Mammary epithelial cell (primary cell): Measurements from ENCODE around the gene ZAR1L.

Experiments used
- CTCF ChIP-seq, 2 donors: IDR thresholded peaks in 1 of 2; conservative IDR thresholded peaks in 1 of 2; 2 replicates each; pipeline ENCODE4 v1.5.1; 2011 to 2012; ENCODE audit warnings: inconsistent platforms in 2 of 2, low read length in 2 of 2, mild to moderate bottlenecking in 2 of 2, control low read depth in 1 of 2, low read depth in 1 of 2; ENCODE audit not compliant: insufficient read depth in 1 of 2; ENCODE audit errors: extremely low read depth in 1 of 2
- EZH2 ChIP-seq: IDR thresholded peaks from 2 replicates; pipeline ENCODE4 v1.6.1; 2012; ENCODE audit warnings: low read length, inconsistent platforms, borderline replicate concordance

DNA sequence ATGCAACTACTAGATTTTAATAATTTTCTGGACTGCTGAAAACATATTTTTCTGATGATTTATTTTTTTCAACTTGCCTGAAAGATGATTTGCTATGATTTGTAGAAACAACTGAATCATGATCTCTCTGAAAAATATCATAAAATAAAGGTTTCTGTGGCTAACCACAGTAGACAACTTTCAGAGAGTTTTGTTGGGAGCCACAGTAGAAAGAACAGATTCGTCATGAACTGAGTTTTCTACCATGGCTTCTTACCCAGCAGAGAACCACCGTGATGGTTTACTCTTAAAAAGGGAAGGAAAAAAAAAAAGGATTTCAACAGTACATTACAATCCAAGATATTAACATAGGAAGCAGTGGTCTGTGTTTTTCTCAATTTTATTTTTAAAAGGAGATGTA lies 18.0 kb downstream of the ZAR1L start:
- no peak for TF ChIP-seq CTCF (conservative IDR thresholded peaks at IDR 0.05 in 1 of 2, IDR thresholded peaks at IDR 0.05 in 1 of 2; ENCODE audit: extremely low read depth in 1 of 2, insufficient read depth in 1 of 2, low read depth in 1 of 2, low read length in 2 of 2)
- TF ChIP-seq EZH2 = no peak
